ENCODE results near the gene B3GAT1.
"Not testable (repeated sequence)": the region's sequence is repeated elsewhere in the genome, so short reads cannot be mapped to it uniquely, and the experiment has no call there.

Gene B3GAT1, protein sequence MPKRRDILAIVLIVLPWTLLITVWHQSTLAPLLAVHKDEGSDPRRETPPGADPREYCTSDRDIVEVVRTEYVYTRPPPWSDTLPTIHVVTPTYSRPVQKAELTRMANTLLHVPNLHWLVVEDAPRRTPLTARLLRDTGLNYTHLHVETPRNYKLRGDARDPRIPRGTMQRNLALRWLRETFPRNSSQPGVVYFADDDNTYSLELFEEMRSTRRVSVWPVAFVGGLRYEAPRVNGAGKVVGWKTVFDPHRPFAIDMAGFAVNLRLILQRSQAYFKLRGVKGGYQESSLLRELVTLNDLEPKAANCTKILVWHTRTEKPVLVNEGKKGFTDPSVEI

DNA sequence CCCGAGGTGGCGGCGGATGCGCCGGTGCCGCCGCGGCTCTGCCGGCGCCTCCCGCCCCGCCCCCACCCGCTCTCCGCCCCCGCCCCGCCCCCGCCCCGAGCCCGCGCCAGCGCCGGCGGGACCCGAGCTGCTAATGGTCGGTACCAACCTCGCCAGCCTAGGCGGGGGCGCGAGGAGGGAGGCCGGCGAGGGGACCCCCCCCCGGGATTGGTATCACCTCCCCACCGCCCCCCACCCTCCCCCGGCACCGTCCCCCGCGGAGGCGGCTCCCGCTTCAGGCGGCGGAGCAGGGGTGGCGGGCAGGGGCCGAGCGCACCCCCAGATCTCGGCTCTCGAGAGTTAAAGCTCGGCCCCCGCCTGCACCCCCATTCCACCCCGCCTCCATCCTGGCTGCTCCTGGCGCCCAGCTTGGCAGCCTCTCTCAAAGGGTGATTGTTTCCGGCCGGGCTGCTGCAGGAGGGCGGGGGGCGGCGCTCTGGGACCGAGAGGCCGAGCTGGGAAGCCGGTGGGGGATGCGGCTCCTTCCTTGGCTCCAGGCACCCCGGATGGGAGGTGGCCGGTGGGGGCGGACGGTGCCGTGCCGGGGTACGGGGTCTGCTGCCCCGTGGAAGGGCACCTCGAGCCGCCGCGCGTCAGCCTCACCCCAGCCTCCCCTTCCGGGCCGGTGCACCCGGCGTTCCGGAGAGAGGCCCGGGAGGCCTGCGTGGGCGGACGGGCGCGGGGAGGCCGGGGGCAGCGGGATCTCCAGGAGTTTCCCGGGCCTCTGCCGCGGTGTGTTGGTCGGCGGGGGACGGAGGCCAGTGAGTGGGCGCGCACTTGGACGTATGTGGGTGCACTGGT lies at the start of gene B3GAT1:
B3GAT1 (minus strand) TSS at position 40 of the 840 bp plus-strand sequence. CDS start 24,583 bp downstream, outside the sequence.
- DNase-seq, result no peak

DNA sequence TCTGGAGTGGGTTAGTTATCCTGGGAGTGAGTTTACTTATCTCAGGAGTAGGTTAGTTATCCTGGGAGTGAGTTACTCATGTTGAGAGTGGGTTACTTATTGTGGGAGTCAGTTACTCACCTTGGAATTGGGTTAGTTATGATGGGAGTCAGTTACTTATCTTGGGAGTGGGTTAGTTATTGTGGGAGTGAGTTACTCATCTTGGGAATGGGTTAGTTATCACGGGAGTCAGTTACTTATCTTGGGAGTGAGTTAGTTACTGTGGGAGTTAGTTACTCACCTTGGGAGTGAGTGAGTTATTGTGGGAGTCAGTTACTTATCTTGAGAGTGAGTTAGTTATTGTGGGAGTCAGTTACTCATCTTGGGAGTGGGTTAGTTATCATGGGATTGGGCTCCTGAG lies 49.6 kb upstream of the B3GAT1 start:
- DNase-seq, result no peak

DNA sequence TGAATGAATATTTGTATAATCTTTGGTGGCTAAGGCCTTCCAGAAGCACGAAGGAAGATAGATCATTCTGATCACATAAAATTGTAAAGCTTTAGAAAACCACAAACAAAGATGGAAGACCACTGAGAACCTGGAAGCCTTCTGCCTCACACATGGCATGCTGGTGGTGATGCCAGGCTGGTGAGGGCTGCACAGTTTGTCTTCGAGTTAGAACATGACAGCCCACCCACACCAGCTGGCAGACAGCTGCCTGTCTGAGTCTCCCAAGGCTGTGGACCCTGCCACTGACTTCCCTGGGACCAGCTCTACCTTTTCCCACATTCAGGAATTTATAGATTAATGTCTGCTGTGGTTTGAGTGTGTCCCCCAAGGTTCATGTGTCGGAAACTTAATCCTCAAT lies 48.8 kb upstream of the B3GAT1 start:
- DNase-seq, result no peak

DNA sequence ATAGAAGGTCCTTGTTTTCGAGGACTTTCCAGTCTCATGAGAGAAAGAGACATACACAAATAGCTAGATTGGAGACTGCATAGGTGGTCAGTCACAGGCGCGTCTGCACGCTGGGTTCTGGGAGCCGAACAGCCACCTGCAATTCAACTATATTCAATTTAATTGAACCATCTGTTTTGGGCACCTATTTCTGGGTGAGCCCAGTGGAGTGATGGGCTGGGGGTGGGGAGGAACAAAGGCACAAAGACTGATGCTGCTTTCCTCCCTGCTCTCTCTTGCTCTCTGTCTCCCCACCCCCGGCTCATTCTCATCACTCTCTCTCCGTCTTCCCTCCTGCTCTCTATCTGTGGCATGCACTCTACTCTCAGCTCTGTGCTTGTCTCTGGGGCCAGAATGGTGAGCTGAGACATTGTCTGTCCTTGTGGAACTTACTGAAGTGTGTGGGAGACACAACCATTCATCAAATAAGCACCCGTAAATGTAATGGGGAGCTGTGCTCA lies 48.1 kb upstream of the B3GAT1 start:
- no peak for DNase-seq

DNA sequence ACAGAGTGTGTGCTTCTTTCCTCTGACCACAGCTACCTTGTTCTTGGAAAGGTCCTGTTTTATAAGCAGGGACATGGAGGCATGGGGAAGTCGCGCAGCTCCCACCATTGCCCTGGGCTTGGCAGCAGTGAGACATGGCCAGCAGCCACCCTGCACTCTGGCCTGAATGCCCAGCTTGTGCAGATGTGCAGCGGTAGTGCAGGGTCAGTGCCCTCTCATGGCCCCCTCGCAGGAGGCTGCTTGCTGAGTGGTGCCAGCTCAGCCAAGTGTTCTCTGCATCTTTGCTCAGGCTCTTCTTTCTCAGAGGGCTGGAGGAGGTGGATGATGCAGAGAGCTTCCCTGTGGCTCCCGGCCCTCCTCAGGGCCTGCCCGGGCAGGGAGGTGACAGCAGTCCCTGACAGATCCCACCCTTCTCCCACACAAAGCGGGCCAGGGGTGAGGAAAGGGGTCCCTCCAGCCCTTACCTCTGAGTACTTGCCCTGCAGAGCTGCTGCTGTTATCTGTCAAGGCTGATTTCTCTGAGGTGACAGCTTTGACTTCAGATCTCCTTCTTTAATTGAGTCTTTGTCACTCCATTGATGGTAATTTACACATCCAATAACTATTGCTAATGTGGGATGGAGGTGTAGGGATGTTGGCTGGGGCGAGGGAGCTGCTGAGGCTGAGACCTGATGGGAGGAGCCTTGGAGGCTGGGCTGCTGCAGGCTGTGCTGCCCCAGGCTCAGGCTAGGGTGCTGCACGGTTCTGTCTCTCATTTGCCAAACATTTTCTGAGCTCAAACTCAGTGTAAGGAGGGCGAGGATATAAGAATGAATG lies 47.4 kb upstream of the B3GAT1 start:
- no peak for DNase-seq

DNA sequence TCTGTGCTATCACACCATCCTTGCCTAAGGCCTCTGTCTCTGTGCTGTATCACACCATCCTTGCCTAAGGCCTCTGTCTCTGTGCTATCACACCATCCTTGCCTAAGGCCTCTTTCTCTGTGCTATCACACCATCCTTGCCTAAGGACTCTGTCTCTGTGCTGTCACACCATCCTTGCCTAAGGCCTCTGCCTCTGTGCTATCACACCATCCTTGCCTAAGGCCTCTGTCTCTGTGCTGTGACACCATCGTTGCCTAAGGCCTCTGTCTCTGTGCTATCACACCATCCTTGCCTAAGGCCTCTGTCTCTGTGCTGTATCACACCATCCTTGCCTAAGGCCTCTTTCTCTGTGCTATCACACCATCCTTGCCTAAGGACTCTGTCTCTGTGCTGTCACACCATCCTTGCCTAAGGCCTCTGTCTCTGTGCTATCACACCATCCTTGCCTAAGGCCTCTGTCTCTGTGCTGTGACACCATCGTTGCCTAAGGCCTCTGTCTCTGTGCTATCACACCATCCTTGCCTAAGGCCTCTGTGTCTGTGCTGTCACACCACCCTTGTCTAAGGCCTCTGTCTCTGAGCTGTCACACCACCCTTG lies 45.5 kb upstream of the B3GAT1 start:
- not testable (repeated sequence) for DNase-seq

DNA sequence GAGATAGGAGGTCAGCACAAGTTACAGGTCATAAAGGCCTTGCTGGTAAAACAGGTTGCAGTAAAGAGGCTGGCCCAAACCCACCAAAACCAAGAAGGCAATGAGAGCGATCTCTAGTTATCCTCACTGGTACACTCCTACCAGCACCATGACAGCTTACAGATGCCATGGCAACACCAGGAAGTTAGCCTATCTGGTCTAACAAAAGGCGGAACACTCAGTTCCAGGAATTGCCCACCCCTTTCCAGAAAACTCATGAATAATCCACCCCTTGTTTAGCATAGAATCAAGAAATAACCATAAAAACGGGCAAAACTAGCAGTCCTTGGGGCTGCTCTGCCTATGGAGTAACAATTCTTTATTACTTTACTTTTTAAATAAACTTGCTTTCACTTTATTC lies 43.5 kb upstream of the B3GAT1 start:
- no peak for DNase-seq

DNA sequence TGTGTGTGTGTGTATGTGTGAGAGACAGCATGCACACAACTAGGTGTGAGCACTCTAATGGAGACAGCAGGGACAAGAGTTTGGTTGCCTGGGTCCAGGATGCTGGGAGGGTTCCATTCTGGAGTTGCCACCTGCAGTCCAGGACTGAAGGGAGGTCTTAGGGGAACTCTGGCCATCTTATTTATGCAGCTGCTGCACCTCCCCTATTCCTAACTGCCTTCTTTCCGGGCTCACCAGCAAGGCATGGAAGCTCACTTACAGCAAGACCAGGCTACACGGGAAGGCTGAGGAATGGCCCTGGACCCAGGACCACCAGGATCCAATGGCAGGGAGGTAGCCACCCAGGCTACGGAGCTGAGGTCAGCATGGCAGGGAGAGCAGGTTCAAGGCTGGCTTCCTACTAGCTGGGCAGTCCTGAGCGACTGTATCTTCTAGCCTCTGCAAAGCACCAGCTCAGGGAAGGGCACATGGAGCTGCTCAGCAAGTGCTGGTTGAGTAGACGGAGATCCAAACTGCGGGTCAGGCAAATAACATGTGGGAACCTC lies 42.2 kb upstream of the B3GAT1 start:
- DNase-seq, result no peak

DNA sequence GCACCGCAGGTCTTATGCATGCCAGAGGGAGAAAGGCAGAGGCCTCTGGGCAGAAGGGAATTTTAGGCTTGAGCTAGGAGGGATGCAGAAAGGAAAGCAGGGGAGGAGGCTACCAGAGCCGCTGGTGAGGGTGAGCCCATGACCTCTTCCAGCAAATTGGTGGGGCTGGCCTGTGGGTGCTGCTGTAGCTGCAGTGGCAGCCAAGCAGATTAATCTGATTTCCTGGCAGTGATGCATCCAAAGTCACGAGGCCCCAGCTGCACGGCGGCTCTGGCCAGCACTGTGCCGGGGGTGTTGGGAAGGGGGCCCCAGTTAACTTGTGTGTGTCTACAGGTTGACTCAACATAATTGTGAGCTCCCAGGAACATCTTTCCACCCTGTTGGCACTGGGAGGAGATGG lies 41.4 kb upstream of the B3GAT1 start:
- DNase-seq, result no peak

DNA sequence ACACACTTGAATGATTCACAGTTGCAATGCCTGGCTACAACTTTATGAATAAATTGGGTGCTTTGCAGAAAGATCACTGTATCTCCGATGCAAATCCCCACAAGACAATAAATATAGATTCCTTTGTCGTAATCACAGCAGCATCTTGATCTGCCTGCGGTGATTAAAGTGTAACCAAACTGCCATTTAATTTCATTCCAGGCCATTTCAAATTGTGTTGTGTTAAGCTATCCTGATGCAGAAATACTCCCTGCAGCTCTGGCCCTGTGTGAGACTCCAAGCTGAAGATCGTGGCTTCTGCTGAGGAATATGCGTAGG lies 40.8 kb upstream of the B3GAT1 start:
- no peak for DNase-seq

DNA sequence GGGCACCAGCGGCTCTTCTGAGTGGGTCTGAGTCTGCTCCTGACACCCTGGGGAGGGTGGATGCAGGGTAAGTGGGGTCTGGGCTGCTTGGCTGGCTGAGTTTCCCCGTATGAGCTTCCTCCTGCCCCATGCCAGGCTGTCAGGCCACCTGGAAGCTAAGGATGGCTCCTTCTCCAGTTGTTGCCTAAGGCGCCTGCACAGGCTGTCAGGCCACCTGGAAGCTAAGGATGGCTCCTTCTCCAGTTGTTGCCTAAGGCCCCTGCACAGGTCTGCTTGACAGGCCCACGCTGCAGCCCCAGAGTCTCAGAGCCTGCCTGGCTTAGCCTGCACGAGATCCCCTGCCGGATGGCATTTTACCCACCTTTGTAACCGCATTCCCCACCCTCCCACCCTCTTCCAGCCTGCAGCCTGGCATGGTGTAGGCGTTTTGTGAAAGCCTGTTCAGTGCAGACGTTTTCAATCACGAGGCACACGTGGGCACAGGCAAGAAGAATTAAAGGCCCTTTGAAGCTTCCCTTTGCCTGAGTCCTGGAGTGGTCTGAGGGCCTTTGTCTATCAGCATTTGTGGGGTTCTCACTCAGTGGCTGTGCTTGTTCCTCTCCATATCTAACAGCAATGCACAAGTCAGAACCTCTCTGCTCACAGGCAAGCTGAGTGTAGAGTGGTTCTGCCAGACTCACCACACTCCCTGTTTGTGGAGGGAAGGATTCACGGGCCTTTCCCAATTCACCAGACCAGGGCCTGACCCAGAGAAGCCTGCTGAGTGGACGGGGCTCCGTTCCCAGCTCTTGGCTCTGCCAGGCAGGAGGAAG lies 40.2 kb upstream of the B3GAT1 start:
- DNase-seq, result no peak

DNA sequence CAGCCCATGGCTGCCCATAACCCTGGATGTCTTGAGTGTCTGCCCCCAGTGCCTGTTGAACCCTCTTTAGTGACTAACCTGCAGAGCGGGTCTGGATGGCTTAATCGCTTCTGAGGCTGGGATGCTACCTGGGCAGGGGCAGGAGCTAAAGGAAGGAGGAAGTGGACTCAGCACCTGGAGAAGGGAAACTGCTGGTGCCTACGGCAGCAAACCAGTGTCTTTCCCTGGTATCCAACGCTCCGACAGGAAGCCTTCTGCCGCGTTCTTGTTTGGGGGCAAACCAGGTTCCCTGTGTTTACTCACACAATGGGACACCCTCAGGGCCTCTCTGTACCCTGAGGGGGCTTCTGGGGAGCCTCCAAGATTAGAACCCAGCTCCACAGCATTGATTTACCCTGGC lies 38.1 kb upstream of the B3GAT1 start:
- no peak for DNase-seq

DNA sequence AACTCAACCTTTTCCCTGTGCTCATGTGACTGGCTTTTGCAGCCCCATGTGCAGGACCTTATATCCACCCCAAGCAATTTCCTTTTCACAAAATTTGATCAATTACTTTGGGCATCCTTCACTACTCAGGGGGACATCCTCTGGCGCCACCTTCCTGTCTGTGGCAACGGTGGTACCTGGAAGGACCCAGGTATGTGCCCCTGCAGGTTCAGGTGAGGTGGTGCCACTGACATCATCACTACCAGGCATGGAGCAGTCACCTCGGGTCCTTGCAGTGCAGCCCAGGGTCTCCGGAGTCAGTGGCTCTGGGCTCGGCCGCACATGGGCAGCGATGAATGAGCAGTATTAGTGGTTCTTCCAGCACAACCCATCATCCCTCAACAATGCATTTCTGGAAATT lies 37.7 kb upstream of the B3GAT1 start:
- no peak for DNase-seq

DNA sequence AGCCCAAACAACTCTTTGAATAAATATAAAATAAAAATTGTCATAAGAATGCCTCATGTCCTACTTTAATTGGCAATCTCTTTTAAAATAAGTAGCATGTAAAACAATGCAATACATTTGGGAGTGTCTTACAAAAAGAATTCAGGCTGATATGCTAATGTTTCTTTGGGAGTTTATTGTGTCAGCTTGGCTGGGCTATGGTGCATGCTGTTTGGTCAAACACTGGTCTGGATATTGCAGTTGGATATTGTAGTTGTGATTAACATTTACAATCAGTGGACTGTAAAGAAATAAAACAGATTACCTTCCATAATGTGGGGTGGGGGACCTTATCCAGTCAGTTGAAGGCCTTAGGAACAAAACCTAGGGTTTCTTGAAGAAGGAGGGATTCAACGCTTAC lies 37.0 kb upstream of the B3GAT1 start:
- DNase-seq, result no peak

DNA sequence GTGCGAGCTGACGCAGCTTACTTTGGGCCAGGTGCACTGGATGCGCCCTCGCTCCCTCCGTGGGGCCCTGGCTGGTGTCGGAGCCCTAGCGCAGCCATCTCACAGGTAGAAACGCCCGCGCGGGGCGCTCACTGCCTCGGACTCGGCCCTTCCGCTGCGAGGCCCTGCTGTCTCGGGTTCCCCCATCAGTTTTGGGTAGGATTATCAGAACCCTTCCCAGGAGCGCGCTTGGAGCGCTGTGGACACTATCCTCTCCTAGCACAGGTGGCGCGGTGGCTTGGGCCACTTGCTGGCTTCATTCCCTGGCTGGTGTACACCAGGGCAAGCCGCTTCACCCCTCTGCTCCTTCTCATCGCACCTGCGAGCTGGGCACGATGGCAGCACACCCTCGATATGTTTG lies 35.7 kb upstream of the B3GAT1 start:
- DNase-seq, result no peak

DNA sequence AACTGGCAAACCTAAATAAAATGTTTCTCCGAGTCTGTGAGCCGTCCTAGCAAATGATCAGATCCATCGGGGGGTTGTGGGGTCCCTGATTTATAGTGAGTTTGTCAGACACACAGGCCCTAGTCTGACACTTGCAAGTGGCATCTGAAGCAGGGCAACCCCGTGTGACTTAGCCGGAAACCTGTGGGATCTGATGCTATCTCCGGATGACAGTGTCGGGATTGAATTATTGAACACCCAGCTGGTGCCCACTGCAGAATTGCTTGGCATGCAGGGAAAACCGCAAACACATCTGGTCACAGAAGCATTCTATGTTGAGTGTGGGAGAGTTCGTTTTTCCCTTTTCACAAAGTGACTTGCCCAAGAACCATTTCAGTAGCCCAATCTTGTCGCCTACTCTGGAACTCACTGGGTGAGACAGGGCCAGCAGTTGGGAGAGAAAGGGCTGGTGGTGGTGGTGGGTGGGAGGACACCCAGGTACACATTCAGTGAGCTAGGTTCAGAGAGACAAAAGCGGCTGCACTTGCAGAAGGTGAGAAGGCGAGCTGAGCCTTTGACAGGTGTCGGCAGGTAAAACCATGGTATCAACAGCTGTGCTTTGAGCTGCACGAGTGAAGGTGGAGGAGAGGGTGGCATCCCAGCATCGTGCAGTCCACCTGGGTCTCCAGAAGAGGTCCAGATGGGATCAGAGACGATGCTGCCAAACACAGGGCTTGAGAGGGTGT lies 33.7 kb upstream of the B3GAT1 start:
- no peak for DNase-seq

DNA sequence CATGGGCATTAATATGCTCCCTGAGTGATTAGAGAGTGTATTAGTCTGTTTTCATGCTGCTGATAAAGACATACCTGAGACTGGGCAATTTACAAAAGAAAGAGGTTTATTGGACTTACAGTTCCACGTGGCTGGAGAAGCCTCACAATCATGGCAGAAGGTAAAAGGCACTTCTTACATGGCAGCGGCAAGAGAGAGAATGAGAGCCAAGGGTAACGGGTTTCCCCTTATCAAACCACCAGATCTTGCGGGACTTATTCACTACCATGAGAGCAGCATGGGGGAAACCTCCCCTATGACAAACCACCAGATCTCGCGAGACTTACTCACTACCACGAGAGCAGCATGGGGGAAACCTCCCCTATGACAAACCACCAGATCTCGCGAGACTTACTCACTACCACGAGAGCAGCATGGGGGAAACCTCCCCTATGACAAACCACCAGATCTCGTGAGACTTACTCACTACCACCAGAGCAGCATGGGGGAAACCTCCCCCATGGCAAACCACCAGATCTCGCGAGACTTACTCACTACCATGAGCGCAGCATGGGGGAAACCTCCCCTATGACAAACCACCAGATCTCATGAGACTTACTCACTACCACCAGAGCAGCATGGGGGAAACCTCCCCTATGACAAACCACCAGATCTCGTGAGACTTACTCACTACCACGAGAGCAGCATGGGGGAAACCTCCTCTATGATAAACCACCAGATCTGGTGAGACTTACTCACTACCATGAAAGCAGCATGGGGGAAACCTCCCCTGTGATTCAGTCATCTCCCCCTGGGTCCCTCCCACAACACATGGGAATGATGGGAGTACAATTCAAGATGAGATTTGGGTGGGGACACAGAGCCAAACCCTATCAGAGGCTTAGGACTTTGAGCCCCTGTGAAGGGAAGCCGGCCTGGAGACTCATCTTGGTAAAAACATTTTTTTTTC lies 32.4 kb upstream of the B3GAT1 start:
- not testable (repeated sequence) for DNase-seq

DNA sequence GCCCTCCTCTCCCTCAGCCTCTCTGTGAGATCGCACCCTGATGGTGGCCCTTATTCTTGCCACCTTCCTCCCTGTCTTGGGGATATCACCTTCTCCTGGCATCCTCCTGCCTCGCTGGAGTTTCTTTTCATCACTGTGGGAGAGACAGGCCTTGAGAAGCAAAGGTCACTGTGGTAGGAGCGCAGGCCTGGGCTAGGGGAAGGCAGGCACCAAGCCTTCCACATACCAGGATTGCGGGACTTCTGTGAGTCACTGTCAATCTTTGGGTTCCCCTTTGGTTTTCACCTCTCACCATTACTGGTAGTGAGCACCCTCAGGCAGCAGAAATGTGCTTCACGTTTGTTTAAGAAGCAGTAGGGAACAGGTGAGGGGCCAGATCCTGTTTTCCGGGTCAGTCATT lies 31.2 kb upstream of the B3GAT1 start:
- no peak for DNase-seq

DNA sequence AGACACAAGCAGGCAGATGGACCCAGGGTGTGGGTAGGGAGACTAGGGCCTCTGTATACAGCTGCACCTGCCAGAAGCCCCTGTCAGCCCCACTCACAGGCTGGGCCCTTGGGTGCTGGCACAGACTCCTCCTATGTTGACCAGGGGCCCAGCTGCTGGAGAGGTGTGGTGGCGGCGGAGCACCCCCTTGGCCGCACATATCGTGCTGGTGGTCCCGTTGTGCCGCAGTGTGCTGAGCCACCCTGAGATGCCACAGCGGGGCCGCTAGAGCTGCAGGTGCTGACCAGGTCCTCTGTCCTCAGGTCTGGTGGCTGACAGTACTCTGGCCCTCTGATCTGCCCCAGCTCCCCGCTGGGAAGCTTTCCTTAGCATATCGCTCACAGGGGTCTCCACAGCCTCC lies 30.2 kb upstream of the B3GAT1 start:
- DNase-seq, result no peak

DNA sequence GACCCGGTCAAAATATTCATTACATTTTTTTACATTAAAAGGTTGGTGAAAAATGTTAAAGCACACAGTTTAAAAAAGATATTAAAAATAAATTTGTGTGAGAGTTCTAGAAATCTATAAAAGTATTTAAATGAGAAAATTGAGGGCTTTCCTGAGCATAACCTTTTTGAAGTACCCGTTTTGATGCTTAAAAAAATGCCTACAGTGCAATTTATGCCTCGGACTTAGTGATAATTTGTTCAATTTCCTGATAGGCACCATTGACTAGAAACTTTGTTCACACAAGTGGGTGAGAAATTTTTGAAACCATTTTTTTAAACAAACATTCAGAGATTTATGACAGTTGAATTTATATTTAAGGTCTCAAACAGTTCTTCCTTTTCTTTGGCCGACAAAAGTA lies 29.7 kb upstream of the B3GAT1 start:
- no peak for DNase-seq

All from activated gamma-delta T cell treated with Interleukin-2 at 50 U/mL for 16 hours (primary cell).